SK-N-SH (cell line): ENCODE data around the gene GFPT1.

ENCODE experiments used
- CHD2 ChIP-seq: fragments of 150-350 bp; IDR thresholded peaks from 2 replicates; pipeline ENCODE4 v1.6.1; 2018; ENCODE audit warnings: low read length; ENCODE audit not compliant: partially characterized antibody
- GATA2 ChIP-seq: sonication (generic); formaldehyde crosslinking; IDR thresholded peaks from 2 replicates; pipeline ENCODE4 v1.5.0; 2020; ENCODE audit warnings: mild to moderate bottlenecking, missing genetic modification reagents
- MXI1 ChIP-seq: IDR thresholded peaks from 2 replicates; pipeline ENCODE4 v1.6.1; 2012; ENCODE audit warnings: mild to moderate bottlenecking, low read depth, low read length, improper control_type of control experiment
- NFIC ChIP-seq: IDR thresholded peaks from 2 replicates; pipeline ENCODE4 v1.4.0; 2012; ENCODE audit warnings: borderline replicate concordance
- POLR2AphosphoS5 ChIP-seq: IDR thresholded peaks from 2 replicates; pipeline ENCODE4 v1.6.1; 2012; ENCODE audit warnings: low read depth, low read length
- RFX5 ChIP-seq: IDR thresholded peaks from 2 replicates; pipeline ENCODE4 v1.6.1; 2012; ENCODE audit warnings: mild to moderate bottlenecking, improper control_type of control experiment, low read length
- SIN3A ChIP-seq: IDR thresholded peaks from 2 replicates; pipeline ENCODE4 v1.6.1; 2012; ENCODE audit warnings: low read depth, mild to moderate bottlenecking, low read length, moderate library complexity, borderline replicate concordance
- TF ChIP-seq, protein P1 (sequence below): fragments of 150-350 bp; IDR thresholded peaks from 2 replicates; pipeline ENCODE4 v1.6.1; 2017; ENCODE audit warnings: antibody characterized with exemption, low read length, low read depth, borderline replicate concordance
- TF ChIP-seq, protein P2 (sequence below): IDR thresholded peaks from 2 replicates; pipeline ENCODE4 v1.4.0; 2012; ENCODE audit warnings: low read depth, borderline replicate concordance
- TF ChIP-seq, protein P3 (sequence below): fragments of 200-600 bp; sonication (generic); IDR thresholded peaks from 2 replicates; pipeline ENCODE4 v1.6.1; 2017; ENCODE audit warnings: antibody characterized with exemption, mild to moderate bottlenecking, moderate library complexity
- TF ChIP-seq, protein P4 (sequence below): IDR thresholded peaks from 2 replicates; pipeline ENCODE4; 2012

DNA sequence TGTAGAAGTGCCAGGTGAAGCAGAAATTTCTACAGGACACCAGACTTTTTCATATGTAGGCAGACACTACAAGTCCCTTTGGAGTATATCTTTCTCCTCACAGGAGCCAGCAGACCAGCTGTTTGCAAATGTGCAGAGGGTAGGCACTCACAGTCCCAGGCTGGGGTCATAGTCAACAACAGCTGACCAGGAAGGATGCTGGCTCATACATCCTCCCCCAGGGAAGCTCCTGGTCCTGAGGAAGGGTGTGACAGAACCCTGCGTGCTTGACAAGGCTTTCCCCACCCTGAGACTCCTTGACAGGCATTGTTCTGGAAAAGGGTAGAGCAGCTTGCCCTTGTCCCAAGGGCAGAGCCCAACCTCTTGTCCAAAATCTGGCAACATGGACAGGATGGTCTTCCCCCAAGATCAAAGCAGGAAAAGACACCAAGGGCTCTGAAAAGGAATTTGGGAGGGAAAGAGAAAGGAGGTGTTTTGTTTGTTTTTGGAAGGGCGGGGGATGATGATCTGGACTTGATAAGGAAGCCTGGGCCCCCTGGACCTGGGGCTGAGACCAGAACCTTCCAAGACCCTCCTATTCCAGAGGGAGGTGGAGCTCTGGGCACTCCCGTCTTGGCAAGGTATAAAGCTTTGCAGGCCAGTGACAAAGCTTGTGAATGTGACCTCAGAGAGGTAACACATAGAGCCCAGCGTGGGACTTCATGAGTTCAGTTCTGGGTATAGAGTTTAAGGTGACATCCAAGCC lies 87.1 kb downstream of the GFPT1 start:
- no peak for TF ChIP-seq MXI1
- no peak for TF ChIP-seq CHD2
- TF ChIP-seq, protein P1, sequence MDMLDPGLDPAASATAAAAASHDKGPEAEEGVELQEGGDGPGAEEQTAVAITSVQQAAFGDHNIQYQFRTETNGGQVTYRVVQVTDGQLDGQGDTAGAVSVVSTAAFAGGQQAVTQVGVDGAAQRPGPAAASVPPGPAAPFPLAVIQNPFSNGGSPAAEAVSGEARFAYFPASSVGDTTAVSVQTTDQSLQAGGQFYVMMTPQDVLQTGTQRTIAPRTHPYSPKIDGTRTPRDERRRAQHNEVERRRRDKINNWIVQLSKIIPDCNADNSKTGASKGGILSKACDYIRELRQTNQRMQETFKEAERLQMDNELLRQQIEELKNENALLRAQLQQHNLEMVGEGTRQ: no peak
- no peak for TF ChIP-seq POLR2AphosphoS5
- no peak for TF ChIP-seq NFIC
- TF ChIP-seq SIN3A: no peak
- TF ChIP-seq, protein P2, sequence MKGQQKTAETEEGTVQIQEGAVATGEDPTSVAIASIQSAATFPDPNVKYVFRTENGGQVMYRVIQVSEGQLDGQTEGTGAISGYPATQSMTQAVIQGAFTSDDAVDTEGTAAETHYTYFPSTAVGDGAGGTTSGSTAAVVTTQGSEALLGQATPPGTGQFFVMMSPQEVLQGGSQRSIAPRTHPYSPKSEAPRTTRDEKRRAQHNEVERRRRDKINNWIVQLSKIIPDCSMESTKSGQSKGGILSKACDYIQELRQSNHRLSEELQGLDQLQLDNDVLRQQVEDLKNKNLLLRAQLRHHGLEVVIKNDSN: no peak
- TF ChIP-seq, protein P3, sequence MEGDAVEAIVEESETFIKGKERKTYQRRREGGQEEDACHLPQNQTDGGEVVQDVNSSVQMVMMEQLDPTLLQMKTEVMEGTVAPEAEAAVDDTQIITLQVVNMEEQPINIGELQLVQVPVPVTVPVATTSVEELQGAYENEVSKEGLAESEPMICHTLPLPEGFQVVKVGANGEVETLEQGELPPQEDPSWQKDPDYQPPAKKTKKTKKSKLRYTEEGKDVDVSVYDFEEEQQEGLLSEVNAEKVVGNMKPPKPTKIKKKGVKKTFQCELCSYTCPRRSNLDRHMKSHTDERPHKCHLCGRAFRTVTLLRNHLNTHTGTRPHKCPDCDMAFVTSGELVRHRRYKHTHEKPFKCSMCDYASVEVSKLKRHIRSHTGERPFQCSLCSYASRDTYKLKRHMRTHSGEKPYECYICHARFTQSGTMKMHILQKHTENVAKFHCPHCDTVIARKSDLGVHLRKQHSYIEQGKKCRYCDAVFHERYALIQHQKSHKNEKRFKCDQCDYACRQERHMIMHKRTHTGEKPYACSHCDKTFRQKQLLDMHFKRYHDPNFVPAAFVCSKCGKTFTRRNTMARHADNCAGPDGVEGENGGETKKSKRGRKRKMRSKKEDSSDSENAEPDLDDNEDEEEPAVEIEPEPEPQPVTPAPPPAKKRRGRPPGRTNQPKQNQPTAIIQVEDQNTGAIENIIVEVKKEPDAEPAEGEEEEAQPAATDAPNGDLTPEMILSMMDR: no peak
- TF ChIP-seq GATA2 (CRISPR knock-in tag): no peak
- TF ChIP-seq, protein P4, sequence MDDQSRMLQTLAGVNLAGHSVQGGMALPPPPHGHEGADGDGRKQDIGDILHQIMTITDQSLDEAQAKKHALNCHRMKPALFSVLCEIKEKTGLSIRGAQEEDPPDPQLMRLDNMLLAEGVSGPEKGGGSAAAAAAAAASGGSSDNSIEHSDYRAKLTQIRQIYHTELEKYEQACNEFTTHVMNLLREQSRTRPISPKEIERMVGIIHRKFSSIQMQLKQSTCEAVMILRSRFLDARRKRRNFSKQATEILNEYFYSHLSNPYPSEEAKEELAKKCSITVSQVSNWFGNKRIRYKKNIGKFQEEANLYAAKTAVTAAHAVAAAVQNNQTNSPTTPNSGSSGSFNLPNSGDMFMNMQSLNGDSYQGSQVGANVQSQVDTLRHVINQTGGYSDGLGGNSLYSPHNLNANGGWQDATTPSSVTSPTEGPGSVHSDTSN: no peak
- TF ChIP-seq RFX5: no peak
